DMS53 treated with DMSO at 0.1 percent for 48 hours (cell line): Measurements from ENCODE around the gene ELL.

Source experiments
- DNase-seq: peaks from one replicate; lab custom pipeline; 2025; ENCODE audit not compliant: unreplicated experiment; lab: John Stamatoyannopoulos, UW

The ELL gene

GRCh38 chr19:18473003-18473705, 48.7 kb downstream of the ELL start:
- DNase-seq: no peak

GRCh38 chr19:18470787-18471186, 51.1 kb downstream of the ELL start:
- DNase-seq: no peak

- DNase-seq: peak; percentile 5
Observed at GRCh38 chr19:18469069-18469846, 52.6 kb downstream of the ELL start.

- DNase-seq: no peak
Observed at GRCh38 chr19:18468517-18468916, 53.4 kb downstream of the ELL start.

GRCh38 chr19:18467978-18468377, 53.9 kb downstream of the ELL start:
- no peak for DNase-seq

GRCh38 chr19:18466354-18466753, 55.5 kb downstream of the ELL start:
- no peak for DNase-seq

GRCh38 chr19:18465964-18466339, 55.9 kb downstream of the ELL start:
- no peak for DNase-seq

- no peak for DNase-seq
Observed at GRCh38 chr19:18465214-18465963, 56.5 kb downstream of the ELL start.

- no peak for DNase-seq
Observed at GRCh38 chr19:18464646-18465045, 57.2 kb downstream of the ELL start.

GRCh38 chr19:18461471-18461870, 60.4 kb downstream of the ELL start:
- DNase-seq: no peak

GRCh38 chr19:18460900-18461299, 61.0 kb downstream of the ELL start:
- DNase-seq: no peak

GRCh38 chr19:18457483-18458331, 64.2 kb downstream of the ELL start:
- DNase-seq: no peak

- no peak for DNase-seq
Observed at GRCh38 chr19:18456974-18457373, 64.9 kb downstream of the ELL start.

- DNase-seq: no peak
Observed at GRCh38 chr19:18456279-18456678, 65.6 kb downstream of the ELL start.

- no peak for DNase-seq
Observed at GRCh38 chr19:18453269-18454024, 68.4 kb downstream of the ELL start.

- no peak for DNase-seq
Observed at GRCh38 chr19:18452386-18452785, 69.5 kb downstream of the ELL start.

GRCh38 chr19:18450931-18451836, 70.7 kb downstream of the ELL start:
- DNase-seq: peak; percentile 33

- no peak for DNase-seq
Observed at GRCh38 chr19:18450021-18450930, 71.6 kb downstream of the ELL start.
